A673 (cell line): Measurements from ENCODE around the gene ARHGEF39.

ENCODE experiments used
- EZH2 ChIP-seq: fragments of 200-600 bp; sonication (generic); IDR thresholded peaks from 2 replicates; pipeline ENCODE4 v1.6.1; 2017; ENCODE audit warnings: borderline replicate concordance, low read depth, mild to moderate bottlenecking, mixed read lengths, antibody characterized with exemption, low read length; ENCODE audit not compliant: poor library complexity, severe bottlenecking
- TF ChIP-seq, protein P1 (sequence below): fragments of 300-800, 200-600 bp; sonication (generic); conservative IDR thresholded peaks from 2 replicates; pipeline ENCODE4 v1.5.1; 2017; ENCODE audit warnings: low read depth, mild to moderate bottlenecking, antibody characterized with exemption, low read length, moderate library complexity, mixed read lengths

DNA sequence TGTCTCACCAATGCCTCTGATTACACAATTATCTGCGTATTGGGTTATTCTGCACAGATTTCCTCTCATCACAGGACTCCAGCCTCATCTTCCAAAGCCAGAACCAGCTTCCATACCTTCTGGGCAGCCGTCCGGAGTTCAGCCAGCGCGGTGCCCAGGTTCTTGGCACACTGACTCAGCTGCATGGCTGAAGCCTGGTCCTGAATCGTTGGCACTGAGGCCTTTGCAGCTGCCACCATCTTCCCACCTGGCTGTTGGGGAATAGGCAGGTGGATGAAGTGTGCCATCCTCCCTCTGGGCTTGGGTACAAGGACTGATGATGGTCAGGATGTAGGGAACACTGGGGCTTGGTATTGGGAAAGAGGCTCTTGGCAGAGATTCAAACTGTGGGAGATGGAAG is 49.1 kb upstream of the ARHGEF39 start:
- TF ChIP-seq, protein P1, sequence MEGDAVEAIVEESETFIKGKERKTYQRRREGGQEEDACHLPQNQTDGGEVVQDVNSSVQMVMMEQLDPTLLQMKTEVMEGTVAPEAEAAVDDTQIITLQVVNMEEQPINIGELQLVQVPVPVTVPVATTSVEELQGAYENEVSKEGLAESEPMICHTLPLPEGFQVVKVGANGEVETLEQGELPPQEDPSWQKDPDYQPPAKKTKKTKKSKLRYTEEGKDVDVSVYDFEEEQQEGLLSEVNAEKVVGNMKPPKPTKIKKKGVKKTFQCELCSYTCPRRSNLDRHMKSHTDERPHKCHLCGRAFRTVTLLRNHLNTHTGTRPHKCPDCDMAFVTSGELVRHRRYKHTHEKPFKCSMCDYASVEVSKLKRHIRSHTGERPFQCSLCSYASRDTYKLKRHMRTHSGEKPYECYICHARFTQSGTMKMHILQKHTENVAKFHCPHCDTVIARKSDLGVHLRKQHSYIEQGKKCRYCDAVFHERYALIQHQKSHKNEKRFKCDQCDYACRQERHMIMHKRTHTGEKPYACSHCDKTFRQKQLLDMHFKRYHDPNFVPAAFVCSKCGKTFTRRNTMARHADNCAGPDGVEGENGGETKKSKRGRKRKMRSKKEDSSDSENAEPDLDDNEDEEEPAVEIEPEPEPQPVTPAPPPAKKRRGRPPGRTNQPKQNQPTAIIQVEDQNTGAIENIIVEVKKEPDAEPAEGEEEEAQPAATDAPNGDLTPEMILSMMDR = no peak
- TF ChIP-seq EZH2 = no peak
